AG04450 (cell line): ENCODE data around the gene PRKD1. TPM values are rescaled to one million over a fixed set of nuclear protein-coding genes. Genes with fewer than 3 reads are reported as not detected.
A peak's percentile ranks its signal among the peaks of the same experiment; 100 is the strongest.

Experiments used
- CTCF ChIA-PET: fragments of 300-600, 350-600 bp; formaldehyde crosslinking; extraction: SDS; loops from one replicate; lab custom pipeline; 2022; ENCODE audit warnings: antibody characterized with exemption, inconsistent platforms; lab: Charles Lee
- POLR2A ChIA-PET: fragments of 350-600 bp; formaldehyde crosslinking; extraction: SDS; loops from one replicate; lab custom pipeline; 2021; ENCODE audit warnings: antibody characterized with exemption, inconsistent platforms; lab: Yijun Ruan, JAX
- DNase-seq: peaks from one replicate; pipeline ENCODE4 v3.0.0-alpha.2; 2011; ENCODE audit warnings: low read depth, low spot score
- H3K27ac ChIP-seq: one replicate; pipeline ENCODE4 v1.5.1; 2012; ENCODE audit warnings: low read depth, low read length, control low read depth
- H3K27me3 ChIP-seq: one replicate; pipeline ENCODE4 v1.6.0; 2012; ENCODE audit warnings: low read length; ENCODE audit not compliant: control insufficient read depth, insufficient read depth
- H3K4me3 ChIP-seq: 2 replicates; pipeline ENCODE4 v1.5.1; 2011; ENCODE audit warnings: mild to moderate bottlenecking, low read depth, low read length, control low read depth
- H3K9me3 ChIP-seq: 2 replicates; pipeline ENCODE4 v1.5.1; 2012; ENCODE audit warnings: low read length; ENCODE audit not compliant: control insufficient read depth, insufficient read depth
- polyA plus RNA-seq: library from polyadenylated mRNA; depleted of rRNA; stranded (reverse); fragments of >200 nt; gene quantifications from 2 replicates; pipeline ENCODE4 v1.2.3, GENCODE V29; 2011
- TF ChIP-seq, protein P1 (sequence below): IDR thresholded peaks from 2 replicates; pipeline ENCODE4 v1.5.1; 2011; ENCODE audit warnings: low read depth, low read length, control low read depth, inconsistent platforms

The PRKD1 gene
- polyA plus RNA-seq, 1 experiment: 24.5 TPM

- no peak for DNase-seq
- CTCF ChIA-PET: no interaction called here
- Histone ChIP-seq H3K4me3 (no peak overlapping the region), H3K27me3 (no peaks in the 10 kb centered on the region), H3K27ac (no peak overlapping the region), H3K9me3 (no peaks in the 10 kb centered on the region)
- POLR2A ChIA-PET: no interaction called here
- TF ChIP-seq, protein P1, sequence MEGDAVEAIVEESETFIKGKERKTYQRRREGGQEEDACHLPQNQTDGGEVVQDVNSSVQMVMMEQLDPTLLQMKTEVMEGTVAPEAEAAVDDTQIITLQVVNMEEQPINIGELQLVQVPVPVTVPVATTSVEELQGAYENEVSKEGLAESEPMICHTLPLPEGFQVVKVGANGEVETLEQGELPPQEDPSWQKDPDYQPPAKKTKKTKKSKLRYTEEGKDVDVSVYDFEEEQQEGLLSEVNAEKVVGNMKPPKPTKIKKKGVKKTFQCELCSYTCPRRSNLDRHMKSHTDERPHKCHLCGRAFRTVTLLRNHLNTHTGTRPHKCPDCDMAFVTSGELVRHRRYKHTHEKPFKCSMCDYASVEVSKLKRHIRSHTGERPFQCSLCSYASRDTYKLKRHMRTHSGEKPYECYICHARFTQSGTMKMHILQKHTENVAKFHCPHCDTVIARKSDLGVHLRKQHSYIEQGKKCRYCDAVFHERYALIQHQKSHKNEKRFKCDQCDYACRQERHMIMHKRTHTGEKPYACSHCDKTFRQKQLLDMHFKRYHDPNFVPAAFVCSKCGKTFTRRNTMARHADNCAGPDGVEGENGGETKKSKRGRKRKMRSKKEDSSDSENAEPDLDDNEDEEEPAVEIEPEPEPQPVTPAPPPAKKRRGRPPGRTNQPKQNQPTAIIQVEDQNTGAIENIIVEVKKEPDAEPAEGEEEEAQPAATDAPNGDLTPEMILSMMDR: no peak
Observed at GRCh38 chr14:29587046-29587445, 340.6 kb downstream of the PRKD1 start.

GRCh38 chr14:29584992-29585391 lies 342.7 kb downstream of the PRKD1 start:
- H3K27me3 ChIP-seq: no peaks in the 10 kb centered on the region
- ChIA-PET CTCF (interaction anchor here (1.2 to 1.9 kb wide), 2 partner anchors 36 to 686 kb away, joined by 6 to 9 read pairs; no protein-coding TSS in a partner anchor), POLR2A (interaction anchor here (0.7 kb wide), 1 partner anchor 27 kb away, joined by 4 read pairs; no protein-coding TSS in a partner anchor)
- no peak overlapping the region for H3K27ac ChIP-seq
- H3K9me3 ChIP-seq: no peaks in the 10 kb centered on the region
- peak overlapping the region; percentile 17 for H3K4me3 ChIP-seq
- TF ChIP-seq, protein P1: no peak
- peak; percentile 78 for DNase-seq

GRCh38 chr14:29580763-29581162 lies 346.9 kb downstream of the PRKD1 start:
- POLR2A ChIA-PET: no interaction called here
- CTCF ChIA-PET: interaction anchor here (1.1 kb wide), 1 partner anchor 634 kb away, joined by 5 read pairs; no protein-coding TSS in a partner anchor
- H3K27me3 ChIP-seq: no peaks in the 10 kb centered on the region
- TF ChIP-seq, protein P1: no peak
- no peak overlapping the region for H3K4me3 ChIP-seq
- no peak overlapping the region for H3K27ac ChIP-seq
- no peak for DNase-seq
- H3K9me3 ChIP-seq: no peaks in the 10 kb centered on the region

GRCh38 chr14:29579838-29580237 lies 347.8 kb downstream of the PRKD1 start:
- no peak overlapping the region for H3K27ac ChIP-seq
- no peaks in the 10 kb centered on the region for H3K9me3 ChIP-seq
- TF ChIP-seq, protein P1: no peak
- no peak for DNase-seq
- POLR2A ChIA-PET: no interaction called here
- CTCF ChIA-PET: interaction anchor here (0.7 kb wide), 1 partner anchor 705 kb away, joined by 3 read pairs; no protein-coding TSS in a partner anchor
- no peak overlapping the region for H3K4me3 ChIP-seq
- no peaks in the 10 kb centered on the region for H3K27me3 ChIP-seq

DNA sequence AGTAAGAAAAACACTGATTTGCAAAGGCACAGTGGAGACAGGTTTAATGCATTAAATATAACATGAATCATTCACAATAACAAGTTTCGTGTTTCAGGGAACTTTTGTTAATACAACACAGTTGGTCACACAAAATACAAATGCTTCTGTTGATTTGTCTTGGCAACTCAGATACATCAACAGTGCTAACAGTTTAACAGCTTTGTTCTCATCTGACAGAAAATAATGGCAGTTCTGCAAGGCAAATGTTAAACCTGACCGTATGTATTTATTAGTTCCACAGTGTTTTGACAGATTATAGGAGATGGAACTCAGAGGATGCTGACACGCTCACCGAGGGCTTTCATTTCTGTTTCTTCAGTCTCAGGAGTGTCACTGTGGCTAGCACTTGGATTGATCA lies 350.7 kb downstream of the PRKD1 start:
- Histone ChIP-seq H3K4me3 (no peak overlapping the region), H3K27ac (no peak overlapping the region), H3K27me3 (no peaks in the 10 kb centered on the region), H3K9me3 (no peaks in the 10 kb centered on the region)
- POLR2A ChIA-PET: no interaction called here
- CTCF ChIA-PET: interaction anchor here (1.5 kb wide), 1 partner anchor 28 kb away, joined by 6 read pairs; no protein-coding TSS in a partner anchor
- no peak for DNase-seq
- TF ChIP-seq, protein P1: no peak
